ENCODE data around the gene ZNF490. TPM values are rescaled to one million over a fixed set of nuclear protein-coding genes. Genes with fewer than 3 reads are reported as not detected.
A peak's percentile ranks its signal among the peaks of the same experiment; 100 is the strongest.
"Not testable (repeated sequence)": the region's sequence is repeated elsewhere in the genome, so short reads cannot be mapped to it uniquely, and the experiment has no call there.

ZNF490 gene
- polyA plus RNA-seq, 1 donor, result 2.6 TPM

DNA sequence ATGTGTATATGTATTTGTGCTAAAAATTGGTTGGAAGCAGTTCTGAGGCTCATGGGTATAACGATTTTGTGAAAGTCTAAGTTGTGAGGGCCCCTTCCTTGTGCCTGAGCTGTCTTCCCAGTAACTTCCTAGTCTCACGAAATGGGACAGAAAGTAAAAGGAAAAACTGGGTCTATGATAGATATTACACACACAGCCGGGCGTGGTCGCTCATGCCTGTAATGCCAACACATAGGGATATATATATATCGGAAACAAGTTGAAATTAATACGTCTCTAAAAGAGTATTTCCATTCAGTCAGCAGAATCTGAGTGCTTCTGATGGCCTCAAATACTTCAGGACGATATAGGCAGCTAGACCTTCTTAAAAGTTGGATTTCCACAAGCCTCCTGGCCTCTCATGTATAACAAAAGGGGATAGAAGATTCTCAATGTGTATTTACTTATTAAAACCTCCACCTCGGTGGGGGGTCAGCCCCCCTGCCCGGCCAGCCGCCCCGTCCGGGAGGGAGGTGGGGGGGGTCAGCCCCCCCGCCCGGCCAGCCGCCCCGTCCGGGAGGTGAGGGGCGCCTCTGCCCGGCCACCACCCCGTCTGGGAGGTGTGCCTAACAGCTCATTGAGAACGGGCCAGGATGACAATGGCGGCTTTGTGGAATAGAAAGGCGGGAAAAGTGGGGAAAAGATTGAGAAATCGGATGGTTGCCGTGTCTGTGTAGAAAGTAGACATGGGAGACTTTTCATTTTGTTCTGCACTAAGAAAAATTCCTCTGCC lies 10.8 kb upstream of the ZNF490 start:
- not testable (repeated sequence) for DNase-seq (ENCODE audit: low read depth)

DNA sequence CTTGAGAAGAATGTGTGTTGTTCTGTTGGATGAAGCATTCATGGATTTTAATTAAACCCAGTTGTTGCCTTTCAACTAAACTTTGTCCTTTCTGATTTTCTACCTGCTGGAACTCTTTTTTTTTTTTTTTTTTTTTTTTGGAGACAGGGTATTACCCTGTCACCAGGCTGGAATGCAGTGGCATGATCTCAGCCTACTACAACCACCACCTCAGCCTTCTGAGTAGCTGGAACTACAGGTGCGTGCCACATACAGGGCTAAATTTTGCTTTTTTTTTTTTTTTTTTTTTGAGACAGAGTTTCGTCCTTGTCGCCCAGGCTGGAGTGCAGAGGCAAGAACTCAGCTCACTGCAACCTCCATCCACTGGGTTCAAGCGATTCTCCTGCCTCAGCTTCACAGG lies 7.0 kb upstream of the ZNF490 start:
- DNase-seq (ENCODE audit: low read depth), result no peak

DNA sequence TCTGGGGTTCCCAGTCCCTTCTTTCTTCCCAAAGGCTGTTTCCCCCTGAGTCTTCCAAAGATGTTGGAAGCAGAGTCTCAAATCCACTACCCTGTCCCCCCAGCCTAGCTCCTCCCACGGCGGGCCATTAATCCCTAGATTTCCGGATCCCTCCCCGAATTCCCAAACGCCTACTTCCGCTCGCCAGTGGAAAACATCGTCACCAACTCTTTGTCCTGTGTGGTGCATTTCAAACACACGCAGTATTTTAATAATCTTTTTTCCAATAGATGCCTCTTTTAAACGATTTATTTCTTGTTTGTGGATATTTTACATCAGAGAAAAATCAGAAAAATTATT lies 717 bp upstream of the ZNF490 start:
- DNase-seq (ENCODE audit: low read depth), result peak; percentile 59

DNA sequence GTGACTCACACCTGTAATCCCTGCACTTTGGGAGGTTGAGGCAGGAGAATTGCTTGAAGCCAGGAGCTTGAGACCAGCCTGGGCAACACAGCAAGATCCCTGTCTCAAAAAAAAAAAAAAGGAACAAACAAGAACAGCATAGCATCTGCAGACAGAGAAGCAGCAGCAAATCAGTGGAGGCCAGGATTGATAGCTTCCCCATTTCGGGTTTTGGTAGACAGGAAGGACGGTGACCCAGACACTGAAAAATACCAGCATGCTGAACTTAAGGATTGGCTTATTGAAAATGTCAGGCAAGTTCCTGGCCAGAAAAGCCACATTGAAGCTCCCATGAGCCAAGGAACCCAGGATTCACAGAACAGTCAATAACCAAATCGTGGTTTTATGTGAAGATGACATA lies 3.0 kb downstream of the ZNF490 start:
- no peak for DNase-seq (ENCODE audit: low read depth)

DNA sequence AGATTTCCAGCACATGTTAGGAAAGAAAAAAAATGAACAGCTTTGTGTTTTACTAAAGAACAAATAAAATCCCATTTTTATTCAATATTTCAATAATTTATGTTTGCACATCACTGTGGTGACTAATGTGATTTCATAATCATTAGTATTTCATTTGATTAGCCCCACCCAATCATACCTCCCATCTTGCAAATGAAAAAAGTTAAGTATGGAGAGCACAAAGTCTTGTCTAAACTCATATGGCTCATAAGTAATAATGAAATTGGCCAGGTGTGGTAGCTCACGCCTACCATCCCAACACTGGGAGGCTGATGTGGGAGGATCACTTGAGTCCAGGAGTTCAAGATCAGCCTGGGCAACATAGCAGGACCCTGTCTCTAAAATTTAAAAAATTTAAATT lies 3.8 kb downstream of the ZNF490 start:
- no peak for DNase-seq (ENCODE audit: low read depth)

DNA sequence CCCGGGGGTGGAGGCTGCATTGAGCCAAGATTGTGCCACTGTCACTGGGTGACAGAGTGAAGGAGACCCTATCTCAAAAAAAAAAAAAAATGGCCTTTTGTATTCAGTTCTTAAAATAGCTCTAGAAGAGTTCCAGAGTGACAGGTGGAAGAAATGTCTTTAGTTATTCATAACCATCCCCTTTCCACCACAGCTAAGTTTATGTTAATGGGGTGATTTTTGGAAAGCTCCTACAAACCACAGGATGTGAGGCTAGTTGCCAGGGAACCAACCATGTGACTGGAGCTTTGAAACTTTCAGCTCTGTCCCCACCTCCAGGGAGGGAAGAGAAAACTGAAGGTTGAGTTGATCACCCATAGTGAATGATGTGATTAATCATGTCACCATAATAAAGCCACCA lies 6.9 kb downstream of the ZNF490 start:
- no peak for DNase-seq (ENCODE audit: low read depth)

DNA sequence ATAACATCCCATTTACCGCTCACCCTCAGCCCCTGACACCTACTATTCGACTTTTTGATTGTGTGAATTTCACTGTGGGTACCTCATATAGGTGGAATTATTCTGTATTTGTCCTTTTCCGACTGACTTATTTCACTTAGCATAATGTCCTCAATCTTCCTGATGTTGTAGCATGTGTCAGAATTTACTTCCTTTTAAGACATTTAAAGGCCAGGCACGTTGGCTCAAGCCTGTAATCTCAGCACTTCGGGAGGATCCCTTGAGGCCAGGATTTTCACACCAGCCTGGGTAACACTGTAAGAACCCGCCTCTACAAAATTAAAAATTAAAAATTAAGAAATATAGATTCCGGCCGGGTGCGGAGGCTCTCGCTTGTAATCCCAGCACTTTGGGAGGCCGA lies 13.0 kb downstream of the ZNF490 start:
- no peak for DNase-seq (ENCODE audit: low read depth)

DNA sequence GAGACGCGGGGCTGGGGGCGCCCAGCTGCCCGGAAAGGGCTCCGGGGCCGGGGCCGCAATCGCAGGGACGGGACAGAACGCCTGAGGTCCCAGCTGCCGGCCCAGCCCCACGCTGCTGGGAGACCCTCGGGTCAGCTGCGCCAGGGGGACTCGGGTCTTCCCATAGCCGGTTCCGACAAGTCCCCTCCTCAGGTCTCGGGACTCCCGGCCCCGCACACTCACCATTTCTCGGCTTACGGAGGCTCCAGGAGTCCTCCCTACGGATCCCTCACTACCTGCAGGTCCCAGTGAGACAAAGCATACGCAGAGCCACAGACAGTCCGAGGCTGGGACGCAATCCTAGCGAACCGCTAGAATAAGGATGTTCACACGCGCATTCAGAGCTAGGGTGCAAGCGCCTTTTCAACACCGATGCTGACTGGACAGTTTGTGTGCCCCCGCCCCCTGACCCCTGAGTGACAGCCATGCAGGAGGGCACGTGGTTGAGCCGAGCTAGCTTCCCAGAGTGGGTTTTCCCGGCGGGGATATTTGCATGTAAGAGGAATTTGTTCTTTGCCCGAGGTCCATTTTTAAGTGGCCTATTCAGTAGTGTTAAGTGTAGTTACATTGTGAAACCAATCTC lies 13.6 kb downstream of the ZNF490 start:
- DNase-seq (ENCODE audit: low read depth), result no peak

DNA sequence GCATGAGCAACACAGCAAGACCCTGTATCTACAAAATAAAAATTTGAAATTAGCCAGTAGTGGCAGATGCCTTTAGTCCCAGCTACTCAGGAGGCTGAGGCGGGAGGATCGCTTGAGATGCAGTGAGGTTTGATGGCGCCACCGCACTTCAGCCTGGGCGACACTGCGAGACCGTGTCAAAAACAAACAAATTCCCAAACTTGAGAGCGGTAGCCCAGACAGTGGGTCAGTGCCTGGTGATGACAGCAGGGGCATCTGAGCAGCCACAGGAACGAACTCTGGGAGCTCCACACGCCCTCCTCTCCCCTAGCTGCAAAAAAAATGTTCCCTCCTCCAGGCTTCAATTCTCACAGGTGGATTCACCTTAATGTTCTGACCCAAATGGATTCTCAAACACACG lies 14.1 kb downstream of the ZNF490 start:
- no peak for DNase-seq (ENCODE audit: low read depth)

DNA sequence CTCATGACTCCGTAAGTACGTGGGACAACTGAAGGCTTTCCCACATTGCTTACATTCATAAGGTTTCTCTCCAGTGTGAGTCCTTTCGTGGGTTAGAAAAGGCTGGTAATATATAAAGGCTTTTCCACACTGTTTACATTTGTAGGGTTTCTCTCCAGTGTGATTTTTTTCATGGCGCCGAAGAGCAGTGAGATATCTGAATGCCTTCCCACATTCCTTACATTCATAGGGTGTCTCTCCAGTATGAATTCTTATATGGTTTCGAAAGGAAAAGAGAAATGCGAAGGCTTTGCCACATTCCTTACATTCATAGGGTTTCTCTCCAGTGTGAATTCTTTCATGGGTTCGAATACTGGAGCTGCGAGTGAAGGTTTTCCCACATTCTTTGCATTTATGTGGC lies 29.5 kb downstream of the ZNF490 start:
- DNase-seq (ENCODE audit: low read depth), result no peak

DNA sequence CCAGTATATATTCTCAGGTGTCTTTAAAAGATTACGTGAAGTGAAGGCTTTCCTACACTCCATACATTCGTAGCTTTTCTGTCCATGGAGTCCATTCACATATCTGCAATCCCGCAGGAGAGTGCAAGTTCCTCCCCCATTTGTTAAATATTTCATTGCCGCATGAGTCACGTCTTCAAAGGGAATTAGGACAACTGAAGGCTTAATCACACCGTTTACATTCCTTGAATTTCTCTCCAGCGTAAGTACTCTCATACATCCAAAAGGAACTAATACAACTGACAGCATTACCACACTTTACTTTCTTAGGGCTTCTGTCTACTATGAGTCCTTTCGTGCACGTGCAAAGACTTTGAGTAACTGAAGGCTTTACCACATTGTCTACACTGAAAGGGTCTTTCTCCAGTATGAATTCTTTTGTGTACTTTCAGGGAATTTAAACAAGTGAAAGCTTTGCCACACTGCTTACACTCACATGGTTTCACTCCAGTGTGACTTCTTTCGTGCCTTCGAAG lies 30.4 kb downstream of the ZNF490 start:
- no peak for DNase-seq (ENCODE audit: low read depth)

DNA sequence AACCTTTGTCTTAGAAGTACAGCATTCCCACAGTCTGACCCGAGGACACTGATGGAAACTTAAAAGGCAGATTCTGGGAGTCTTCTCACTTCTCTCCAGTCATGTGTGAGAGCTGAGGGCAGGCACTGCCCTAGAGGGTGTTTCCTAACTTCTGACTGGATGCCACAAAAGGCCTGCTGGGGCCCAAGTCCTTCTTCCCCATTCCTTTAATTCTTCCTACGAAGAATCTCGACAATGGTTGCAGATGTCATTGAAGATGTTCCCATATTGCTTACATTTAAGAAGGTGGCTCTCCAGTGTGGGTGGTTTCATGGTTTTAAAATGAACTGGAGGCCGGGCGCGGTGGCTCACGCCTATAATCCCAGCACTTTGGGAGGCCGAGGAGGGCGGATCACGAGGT lies 32.0 kb downstream of the ZNF490 start:
- DNase-seq (ENCODE audit: low read depth), result no peak

DNA sequence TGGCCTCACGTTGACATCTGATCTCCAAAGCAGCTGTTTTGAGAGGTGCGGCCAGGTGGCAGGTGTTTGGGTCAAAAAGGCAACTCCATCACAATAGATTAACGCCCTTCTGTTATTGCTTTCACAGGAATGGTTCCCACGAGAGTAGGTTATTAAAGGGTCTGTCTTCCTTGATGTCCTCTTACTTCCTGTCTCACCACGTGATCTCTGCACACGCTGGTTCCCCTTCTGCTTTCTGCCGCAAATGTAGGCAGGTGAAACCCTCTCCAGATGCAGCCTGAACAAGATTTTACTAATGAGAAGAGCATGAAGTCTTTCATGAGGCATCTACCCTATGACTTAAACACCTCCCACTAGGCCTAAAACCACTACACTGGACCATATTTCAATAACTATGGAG lies 36.6 kb downstream of the ZNF490 start:
- DNase-seq (ENCODE audit: low read depth), result no peak

DNA sequence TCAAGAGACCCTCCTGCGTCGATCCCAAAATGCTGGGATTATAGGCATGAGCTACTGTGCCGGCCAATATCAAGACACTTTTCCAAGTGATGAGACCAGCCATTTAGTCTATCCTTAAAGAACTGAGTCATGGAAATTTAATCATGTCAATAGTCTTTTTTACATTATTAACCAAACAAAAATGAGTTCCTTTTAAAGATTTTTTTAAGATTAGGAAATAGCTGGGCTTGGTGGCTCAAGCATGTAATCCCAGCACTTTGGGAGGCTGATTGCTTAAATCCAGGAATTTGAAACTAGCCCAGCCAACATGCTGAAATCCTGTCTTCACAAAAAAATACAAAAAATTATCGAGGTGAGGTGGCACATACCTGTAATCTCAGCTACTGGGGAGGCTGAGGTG lies 42.7 kb downstream of the ZNF490 start:
- DNase-seq (ENCODE audit: low read depth), result no peak

DNA sequence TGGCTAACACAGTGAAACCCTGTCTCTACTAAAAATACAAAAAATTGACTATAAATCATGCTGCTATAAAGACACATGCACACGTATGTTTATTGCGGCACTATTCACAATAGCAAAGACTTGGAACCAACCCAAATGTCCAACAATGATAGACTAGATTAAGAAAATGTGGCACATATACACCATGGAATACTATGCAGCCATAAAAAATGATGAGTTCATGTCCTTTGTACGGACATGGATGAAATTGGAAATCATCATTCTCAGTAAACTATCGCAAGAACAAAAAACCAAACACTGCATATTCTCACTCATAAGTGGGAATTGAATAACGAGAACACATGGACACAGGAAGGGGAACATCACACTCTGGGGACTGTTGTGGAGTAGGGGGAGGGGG lies 44.2 kb downstream of the ZNF490 start:
- not testable (repeated sequence) for DNase-seq (ENCODE audit: low read depth)

DNA sequence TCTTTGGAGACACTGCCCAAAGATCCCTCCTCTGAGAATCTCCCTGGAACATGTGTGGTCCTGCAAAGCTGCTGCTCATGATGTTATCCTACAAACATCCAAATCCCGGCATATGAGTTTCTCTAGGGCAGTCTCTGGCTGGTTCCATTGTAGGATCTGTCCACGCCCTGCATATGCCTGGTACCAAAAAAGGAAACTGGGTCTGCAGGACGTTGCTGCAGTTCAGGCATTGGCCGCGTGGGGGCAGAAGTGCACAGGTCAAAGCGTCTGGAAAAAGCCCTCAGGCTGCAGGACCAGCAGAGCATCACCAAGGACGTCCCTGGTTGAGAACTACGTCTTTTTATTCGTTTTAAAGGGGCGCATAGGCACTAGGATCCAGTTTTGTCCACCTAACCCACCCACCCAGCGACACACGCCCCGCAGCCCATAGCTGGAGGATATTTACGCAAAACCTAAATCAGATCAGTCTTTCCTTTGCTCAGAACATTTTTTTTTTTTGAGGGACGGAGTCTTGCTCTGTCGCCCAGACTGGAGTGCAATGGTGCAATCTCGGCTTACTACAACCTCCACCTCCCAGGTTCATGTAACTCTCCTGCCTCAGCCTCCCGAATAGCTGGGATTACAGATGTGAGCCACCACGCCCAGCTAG lies 46.5 kb downstream of the ZNF490 start:
- DNase-seq (ENCODE audit: low read depth), result peak; percentile 34

DNA sequence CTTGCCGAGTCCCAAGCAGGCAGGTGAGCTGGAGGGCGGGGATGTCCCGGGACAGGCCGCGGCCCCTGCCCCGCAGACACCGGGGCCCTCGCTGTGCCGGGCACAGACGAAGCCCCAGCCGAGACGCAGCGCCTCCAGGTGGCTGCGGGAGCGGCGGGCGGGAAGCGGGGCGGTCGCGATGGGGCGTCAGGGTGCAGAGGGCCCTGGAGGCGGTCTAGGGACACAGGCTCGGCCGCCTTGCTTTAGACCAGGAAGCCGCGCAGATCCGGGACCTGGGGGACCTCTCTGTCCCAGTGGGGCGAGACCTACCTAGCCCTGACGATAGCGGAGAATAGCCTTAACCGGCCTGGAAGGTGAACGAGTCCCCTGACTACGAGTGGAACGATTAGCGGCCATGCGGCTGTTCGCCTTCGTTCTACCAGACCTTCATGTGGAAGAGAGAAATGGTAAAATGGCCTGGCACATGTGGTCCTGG lies 55.1 kb downstream of the ZNF490 start:
- no peak for DNase-seq (ENCODE audit: low read depth)

DNA sequence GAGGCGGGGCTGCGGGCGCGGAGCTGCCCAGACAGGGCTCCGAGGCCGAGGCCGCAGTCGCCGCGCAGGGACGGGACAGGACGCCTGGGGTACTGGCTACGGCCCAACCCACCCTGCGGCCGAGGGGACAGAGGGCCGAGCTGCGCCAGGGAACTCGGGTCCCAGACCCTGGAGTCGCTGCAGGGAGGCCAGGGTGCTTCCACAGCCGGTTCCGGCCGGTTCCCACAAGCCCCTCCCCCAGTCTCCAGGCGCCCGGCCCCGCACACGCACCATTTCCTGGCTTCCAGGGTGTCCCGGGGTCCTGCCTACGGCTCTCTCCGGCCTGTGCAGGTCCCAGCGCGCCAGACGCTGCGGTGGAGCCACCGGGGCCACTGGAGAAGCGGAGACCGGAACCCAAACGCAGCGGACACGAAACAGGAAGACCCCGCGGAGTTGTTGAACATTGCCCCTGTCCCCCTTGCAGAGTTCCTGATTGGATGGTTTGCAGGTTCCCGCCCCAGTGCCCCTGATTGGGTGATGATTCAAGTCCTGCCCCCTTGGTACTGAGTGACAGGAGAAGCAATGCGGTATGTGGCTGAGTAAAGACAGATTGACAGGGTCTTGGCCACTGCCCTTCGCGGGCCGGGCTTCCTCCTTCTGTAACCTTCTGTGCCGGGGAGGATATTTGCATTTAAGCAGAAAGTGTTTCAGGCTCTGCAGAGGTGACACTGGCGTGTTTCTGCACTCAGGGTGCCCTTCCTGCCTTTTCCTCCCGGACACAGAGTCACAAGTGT lies 59.4 kb downstream of the ZNF490 start, which contains the start of gene ZNF564:
ZNF564 (minus strand) TSS at position 423 of the 773 bp plus-strand sequence; CDS start at position 273, 150 bp downstream.
- peak; percentile 99 for DNase-seq (ENCODE audit: low read depth)

DNA sequence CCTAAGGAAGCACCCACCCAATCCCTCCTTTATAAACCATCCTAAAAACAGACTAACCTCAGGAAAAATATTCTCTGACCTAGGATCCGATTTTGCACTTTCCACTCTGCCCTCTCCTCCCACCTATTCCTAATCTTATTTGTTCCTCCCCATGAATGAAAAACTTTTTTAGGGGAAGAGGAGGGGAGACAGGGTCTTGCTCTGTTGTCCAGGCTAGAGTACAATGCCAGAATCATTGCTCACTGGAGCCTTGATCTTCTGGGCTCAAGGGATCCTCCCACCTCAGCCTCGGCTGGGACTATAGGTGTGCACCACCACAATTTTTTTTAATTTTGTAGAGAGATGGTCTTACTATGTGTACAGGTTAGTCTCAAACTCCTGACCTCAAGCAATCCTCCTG lies 63.7 kb downstream of the ZNF490 start:
- no peak for DNase-seq (ENCODE audit: low read depth)

DNA sequence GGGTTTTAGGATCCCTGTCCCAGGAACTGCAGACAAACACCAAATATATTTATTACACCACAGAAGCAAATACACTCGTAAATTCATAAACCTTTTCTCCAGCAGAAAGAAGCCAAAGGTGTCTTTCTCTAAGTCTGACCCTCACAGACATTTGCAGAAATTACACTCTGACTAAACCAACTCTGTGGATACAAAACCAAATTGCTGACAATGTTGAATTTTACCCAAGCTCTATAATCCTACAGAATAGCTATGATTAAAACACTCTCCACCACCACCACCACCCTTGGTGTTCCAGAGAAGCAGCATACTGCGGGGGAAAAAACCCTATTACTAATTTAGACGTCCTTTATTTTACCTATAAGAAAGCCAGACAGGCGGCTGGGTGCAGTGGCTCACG lies 64.5 kb downstream of the ZNF490 start:
- DNase-seq (ENCODE audit: low read depth), result no peak

DNA sequence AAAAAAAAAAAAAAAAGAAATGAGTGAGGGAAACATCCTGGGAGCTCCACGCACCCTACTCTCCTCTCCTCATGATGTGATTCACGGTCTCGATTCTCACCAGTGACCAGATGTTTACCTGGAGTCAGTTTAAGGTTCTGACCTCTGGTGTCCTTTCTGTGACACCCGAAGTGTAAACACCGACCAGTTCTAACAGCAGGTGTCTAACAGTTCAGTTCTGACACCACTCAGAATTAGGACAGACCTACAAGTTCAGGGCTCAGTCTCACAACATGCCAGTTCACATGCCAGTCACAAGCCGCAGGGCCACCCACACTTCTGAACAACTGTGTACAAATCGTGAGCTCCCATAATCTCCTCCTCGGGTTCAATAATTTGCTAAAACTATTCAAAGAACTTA lies 65.3 kb downstream of the ZNF490 start:
- DNase-seq (ENCODE audit: low read depth), result no peak

DNA sequence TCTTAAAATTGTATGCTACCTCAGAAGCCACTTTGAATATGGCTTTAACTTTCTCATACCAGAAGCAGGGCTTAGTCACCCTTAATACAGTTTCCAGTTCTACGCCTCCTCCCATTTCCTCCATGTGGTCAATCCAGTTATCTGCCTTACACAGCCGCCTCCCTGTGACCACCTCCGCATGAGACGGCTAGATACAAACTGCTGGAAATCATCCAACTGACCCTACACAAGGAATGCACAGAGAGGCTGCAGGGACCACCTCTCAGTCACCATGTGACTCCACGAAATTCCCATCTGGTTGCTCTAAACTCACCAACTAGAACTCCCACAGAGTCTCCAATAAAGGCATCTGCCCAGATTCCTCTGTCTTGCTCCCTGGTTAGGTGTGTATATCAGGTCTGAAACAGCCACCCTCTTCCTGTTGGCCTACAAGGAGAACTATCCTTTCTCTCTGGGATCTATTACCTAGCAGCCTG lies 66.2 kb downstream of the ZNF490 start:
- DNase-seq (ENCODE audit: low read depth), result no peak
